HG02981 (cell line): ENCODE data around the gene TBX1.
"Not testable (repeated sequence)": the region's sequence is repeated elsewhere in the genome, so short reads cannot be mapped to it uniquely, and the experiment has no call there.

Experiments used
- ATAC-seq: cut with Tn5 transposase; IDR thresholded peaks from one replicate; pipeline ENCODE4 v1.9.1; 2021; ENCODE audit warnings: mild to moderate bottlenecking, moderate library complexity; ENCODE audit not compliant: unreplicated experiment

Gene TBX1

DNA sequence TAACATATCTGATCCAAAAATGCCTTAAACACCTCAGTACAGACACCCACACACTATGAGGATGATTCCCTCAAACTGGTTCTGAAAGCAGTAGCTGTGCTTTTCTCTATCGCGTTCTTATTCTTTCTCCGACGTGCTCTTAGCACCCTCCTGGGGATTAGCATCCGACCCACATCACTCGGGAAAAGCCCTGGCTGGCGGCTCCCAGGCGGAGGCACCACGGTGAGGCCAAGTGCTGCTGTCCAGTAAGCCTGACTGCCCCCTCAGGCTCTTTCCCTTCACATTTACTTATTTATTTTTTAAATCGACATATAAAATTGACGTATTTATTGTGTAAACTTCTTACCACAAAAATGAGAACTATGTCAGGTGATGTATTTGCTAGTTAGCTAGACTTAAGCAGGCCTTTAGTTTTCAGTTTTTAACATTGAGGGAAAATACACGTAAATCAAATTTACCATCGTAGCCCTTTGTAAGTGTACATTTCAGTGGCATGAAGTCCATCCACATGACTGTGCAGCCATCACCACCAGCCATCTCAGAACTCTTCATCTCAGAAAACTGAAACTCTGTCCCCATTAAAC is 19.2 kb downstream of the TBX1 start:
- no peak for ATAC-seq

DNA sequence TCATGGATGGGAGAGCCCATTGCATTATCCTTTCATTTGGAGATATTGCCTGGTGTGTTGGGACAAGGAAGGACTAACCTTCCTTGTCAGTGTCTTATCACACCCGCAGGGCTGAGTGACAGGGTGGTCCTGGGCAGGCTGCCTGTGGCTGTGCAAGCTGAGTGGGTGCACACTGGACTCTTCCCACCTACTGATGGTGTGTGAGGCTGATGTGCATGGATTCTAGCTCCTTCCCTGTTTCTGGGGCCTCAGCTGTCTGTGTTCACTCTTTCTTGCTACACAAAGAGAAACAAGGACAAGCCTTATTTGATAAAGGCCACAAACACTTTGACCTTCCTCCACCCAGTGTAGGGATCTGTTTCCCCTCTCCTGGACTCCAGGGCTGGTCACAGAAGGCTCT is 22.0 kb downstream of the TBX1 start:
- ATAC-seq, result no peak

DNA sequence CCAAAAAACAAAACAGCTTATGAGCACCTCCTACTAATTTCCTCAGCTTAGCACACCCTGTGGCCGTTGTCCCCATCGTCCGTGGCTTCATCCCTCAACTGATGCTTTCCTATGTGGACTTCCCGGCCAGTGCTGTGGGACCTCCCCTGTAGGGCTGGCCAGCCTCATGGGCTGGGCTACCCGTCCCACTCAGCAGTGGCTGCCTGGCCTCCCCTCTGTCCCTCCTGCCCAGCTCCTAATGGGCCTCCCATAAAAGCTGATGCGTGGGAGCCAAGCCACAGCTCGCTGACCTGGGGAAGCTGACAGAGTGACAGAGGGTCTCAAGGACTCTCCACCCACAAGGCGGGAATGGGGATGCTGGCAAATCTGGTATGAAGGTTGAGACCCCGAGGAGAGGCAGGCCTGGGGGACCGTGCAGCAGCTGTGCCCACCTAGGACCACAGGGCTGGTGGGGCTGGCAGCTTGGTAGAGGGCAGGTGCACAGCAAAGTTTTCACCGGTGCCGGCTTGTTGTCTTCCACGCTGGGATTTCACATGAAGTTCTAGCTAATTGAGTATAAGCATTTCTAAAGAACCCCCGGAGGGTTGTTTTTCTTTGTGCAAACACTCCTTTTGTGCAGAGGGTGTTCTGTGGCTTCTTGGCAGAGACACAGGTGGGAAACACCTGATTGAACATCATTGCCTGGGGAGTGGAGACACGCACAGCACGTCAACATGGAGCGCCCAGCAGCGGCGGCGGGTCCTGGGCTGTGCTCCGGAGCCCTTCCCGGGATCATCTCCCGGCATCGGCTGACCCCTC is 23.2 kb downstream of the TBX1 start:
- ATAC-seq, result no peak

DNA sequence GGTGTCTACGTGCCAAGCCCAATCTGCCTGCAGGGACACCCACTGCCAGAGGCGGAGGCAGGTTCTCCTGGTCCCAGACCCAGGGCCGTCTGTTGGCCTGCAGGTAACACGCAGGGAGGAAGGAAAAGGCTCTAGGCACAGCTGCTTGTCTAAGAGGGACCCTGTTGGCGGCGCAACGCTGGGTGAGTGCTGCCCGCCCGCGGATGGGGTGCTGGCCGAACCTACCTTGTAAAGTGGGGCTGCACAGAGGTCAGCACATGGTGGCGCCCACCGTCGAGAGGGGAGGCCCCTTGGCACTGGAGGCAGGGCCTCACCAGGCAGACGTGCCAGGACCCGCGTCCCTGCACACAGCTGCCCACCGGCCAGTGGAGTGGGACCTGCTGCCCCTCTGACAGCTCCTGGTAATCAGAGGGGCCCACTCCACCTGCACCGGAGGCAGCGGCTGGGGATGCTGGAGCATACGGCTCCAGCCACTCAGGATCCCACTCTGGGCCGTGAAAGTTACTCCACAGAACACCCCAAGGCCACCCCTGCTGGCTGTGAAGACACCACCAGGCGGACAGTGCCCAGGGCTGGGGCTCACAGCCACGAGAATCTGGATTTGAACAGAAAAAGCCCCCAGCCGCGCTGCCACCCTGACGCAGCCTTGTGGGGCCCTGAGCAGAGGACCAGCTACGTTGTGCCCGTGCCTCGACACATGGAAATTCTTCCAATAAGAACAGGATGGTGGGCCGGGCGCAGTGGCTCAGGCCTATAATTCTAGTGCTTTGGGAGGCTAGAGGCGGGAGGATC is 24.0 kb downstream of the TBX1 start:
- no peak for ATAC-seq

DNA sequence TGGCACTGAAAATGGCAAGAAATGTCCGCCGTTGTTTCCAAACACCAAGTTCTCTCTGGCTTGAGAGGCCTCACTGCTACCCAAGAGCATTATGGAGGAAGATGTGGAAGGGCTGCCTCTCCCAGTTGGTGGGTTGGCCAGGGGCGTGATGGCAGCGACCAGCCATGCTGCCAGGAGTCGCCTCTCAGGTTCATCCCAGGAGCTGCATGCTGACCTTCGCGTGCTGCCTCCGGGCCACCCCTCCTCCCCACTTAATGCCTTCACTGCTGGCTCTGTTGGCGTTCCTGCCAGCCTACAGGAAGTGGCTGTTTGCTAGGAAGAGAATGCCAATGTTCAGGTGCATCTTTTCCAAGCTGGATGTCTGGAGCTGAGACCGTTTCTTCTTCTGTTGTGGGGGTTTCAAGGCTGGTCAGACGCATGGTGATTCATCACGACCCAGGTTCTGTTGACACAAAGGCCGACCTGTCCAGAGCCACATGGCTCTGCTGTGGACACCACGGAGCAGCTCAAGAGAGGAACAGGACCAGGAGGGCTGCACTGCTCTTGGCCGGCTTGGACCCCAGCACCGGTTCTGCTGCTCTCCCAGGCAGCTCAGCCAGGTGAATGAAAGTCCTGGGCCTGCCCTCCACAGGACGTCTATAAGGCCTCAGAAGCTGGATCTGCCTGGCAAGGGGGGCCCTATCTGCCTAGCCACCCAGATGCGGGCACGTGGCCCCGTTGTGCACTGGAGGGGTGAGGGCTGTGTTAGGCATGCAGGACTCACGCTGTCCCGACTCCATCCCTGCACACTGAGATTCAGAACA is 25.1 kb downstream of the TBX1 start:
- ATAC-seq, result no peak

DNA sequence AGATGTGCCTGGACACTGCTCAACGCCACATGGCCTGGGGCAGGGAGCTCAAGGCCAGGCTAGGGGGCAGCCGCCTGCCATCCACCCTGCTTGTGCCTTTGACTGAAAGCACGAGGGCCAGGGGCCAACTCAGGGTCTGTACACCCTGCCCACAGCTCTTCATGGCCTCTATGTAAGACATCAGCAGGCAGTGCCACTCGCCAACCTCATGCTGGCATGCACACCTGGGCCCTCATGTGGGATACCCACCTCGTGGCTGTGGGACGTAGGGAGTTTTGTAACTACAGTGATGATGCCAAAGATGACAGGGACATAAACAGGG is 25.6 kb downstream of the TBX1 start:
- ATAC-seq, result no peak

DNA sequence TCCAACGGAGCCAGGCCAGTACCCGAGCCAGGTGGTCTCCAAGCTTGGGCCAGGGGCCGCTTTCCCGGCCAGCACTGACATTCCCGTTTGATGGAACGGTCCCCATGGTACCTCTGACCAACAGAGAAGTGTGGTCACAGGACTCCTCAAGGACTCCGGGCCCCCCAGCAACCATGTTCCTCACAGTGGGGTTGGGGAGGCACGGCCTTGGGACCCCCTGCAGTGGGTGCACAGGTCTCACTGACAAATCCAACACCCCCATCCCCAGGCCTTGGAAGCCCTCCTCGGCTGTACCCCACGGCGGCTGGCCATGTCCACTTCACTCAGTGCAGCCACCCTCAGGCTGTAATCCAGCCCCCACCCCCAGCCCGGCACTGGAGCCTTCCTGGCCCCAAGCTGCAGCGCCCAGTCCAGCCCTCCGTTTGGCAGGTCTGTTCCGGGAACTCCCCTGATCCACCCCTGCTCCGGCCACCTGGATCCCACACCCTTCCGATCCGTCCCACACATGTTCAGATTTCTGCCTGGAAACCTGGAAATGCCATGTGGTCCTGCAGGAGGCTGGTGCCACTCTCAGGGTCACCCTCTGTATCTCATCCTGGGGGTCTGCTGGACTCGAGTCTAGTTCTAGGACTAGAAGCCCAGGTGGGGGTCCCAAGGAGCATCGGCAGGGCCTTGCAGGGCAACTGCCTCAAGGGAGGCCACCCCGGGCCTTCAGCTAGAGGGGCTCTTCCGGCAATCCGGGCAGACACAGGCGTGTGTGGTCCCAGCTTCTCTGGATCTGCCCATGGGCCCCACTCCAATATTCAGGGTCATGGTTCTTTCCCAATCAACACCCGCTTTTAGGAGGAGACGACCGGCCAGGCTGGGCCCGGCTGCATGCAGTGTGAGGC is 26.6 kb downstream of the TBX1 start:
- no peak for ATAC-seq

DNA sequence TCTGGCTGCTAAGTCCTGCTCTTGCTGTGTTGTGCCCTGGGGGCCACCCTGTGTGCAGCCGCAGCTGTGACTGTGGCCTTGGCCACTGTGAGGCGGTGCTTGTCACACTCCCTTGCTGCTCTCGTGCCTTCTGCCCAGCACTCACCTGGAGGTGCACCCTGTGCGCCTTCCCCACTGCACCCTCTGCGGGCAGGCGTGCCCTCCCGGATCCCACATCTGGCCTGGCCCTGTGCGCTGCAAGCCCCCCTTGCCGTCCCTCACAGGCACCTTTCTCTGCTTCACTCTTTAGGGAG is 27.2 kb downstream of the TBX1 start:
- ATAC-seq, result no peak

DNA sequence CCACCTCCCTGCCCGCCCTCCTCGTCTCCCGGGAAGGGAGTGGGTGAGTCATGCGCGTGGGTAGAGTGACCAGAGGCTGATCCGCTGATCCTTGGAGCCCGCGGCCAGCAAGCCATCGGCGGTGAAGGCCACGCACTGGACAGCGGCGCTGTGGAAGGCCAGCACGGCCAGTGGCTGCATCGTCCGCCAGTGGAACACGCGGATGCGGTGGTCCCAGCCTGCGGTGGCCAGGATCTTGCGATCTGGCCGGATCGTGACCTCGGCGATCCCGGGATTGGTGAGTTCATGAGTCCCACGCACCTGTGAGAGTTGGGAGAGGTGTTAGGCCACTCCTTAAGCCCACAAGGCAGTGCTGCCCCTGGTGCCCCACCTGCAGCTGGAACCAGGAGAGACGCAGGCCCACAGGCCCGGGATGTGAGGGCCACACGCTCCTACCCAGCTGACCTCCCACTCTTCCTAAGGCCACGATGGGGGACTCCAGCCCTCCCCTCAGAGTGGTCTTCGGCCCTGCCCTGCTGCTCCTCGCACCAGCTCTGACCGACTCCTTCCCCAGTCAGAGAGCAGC is 28.2 kb downstream of the TBX1 start:
- ATAC-seq, result no peak

DNA sequence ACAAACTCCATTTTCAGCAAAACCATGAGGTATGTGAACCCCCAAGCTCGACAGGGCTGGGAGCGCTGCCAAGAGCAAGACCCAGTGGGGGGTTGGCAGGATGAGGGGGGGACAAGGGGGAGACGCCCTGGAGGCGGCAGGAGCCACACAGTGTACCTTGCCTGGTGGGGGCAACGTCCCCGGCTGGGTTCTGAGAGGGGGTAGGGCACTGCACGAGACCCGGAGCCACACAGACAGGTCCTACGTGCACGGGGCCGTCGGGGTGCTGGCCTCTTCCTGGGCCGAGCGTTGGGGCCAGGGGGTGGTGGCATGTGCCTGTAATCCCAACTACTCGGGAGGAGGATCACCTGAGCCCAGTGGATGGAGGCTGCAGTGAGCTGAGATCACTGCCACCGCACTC is 28.8 kb downstream of the TBX1 start:
- ATAC-seq, result no peak

DNA sequence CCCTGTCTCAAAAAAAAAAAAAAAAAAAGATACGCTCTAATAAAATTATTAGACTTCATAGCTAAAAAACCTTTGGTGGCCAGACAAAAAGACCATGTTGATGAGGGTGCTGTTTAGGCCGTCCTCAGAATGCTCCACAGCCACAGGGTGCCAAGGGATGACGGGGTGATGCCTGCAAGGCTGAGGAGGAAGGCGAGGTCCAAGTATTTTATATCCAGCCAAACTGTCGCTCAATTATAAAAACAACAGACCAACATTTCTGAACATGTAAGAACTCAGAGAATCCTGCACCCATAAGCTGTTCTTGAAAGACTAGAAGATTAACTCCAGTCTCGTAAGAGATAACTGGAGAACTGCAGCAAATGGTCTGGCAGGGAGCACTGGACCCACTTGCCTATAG is 29.2 kb downstream of the TBX1 start:
- no peak for ATAC-seq

DNA sequence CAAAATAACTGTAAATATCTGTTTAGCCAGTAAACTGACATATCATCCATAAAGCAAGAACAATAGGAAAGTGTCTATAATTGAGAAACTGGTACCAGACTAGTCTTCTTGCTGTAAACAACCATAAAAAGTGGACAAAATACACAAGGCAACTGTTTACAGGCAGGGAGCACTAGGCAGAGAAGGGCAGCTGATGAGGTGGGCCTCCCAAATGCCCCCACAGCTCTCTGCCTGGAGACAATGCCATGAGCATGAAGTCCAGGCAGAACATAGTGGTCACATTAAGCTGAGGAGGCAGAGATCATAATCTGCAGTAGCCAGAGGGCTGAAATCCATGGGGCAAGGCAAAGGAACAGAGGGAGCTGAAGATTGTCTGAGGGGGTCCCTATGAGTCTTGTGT is 30.7 kb downstream of the TBX1 start:
- no peak for ATAC-seq

DNA sequence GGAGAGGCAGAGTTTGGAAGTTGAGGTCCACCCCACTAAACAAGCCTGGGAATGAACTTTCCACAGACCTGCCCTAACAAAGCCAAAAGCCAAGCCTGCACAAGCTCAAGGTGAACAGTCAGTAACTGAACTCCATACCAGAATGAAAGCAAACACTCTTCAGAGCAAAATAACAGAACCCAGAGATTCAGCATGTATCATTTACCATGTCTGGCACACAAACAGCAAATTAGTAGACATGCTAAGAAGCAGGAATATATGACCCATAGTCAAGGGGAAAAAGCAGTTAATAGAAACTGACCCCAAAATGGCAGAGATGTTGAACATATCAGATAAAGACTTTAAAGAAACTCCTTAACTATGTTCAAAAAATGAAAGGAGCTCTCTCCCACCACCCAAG is 31.3 kb downstream of the TBX1 start:
- no peak for ATAC-seq

DNA sequence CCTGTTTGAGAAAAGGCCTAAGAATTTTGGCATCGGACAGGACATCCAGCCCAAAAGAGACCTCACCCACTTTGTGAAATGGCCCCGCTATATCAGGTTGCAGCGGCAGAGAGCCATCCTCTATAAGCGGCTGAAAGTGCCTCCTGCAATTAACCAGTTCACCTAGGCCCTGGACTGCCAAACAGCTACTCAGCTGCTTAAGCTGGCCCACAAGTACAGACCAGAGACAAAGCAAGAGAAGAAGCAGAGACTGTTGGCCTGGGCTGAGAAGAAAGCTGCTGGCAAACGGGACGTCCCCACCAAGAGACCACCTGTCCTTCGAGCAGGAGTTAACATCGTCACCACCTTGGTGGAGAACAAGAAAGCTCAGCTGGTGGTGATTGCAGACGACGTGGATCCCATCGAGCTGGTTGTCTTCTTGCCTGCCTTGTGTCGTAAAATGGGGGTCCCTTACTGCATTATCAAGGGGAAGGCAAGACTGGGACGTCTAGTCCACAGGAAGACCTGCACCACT is 31.9 kb downstream of the TBX1 start:
- not testable (repeated sequence) for ATAC-seq

DNA sequence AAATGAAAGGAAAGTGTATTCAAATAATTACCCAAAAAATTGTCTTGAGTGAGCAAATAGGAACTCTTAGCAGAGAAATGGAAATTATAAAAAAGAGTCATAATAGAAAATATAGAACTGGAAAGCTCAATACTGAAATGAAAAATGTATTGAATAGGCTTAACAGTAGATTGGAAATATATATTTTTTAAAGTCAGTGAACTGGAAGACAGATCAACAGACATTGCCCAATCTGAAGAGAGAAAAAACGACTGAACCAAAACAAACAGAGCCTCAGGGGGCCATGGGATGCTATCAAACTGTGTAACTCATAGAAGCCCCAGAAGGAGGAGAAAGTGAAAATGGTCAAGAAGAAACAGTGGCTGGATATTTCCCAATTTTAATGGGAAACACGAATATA is 32.6 kb downstream of the TBX1 start:
- ATAC-seq, result no peak

DNA sequence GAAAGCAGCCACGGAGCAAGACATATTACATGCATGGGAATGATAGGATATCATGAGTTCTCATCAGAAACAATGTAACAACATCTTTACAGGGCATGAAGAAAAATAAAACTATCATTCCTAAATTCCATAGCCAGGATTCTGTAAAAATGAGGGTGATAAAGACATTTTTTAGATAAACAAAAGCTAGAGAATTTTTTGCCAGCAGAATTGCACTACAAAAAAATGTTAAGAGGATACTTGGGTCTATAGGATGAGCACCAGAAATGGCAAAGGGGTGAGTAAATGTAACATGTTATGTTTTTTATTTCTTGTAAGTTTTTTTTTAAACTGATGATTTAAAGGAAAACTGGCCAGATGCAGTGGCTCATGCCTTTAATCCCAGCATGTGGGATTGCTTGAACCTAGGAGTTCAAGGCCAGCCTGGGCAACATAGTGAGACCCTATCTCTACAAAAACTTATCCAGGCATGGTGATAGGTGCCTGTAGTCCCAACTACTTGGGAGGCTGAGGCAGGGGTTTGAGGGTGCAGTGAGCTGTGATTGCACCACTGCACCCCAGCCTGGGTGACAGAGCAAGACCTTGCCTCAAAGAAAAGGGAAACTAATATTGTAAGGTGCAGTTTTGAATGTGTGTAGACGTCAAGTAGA is 33.2 kb downstream of the TBX1 start:
- ATAC-seq, result no peak

DNA sequence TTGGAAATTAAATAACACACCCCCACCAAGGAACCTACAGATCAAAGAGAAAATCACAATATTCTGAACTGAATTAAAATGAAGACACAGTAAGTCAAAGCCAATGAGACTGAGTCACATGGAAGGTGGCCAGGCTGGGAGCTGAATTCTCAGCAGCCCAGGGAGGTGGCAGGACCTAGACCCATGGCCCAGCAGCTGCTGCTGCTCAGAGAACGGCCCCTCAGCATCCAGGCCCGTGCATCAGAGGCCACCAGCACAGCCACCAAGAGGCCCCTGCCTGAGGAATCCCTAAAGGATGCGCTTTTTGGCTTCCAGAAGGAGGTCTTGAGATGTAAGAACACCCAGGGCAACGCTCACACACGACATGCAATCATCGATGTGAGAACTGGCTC is 35.0 kb downstream of the TBX1 start:
- no peak for ATAC-seq

DNA sequence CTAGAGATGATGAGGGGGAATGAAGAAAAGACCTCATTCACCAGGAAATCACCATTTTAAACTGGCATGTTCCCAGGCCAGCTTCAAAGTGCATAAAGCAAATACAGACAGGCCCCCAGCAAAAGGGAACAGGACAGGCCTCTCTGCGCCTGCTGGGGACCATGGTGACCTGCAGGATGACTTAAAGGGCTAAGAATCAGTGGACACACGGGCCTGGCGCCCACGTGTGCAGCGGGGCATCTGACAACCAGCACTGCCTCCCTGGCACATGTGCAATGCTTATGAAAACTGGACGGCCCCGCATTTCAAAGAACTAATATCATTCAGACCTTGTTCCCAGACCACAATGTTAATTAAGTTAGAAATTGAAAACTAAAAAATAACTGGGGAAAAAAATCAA is 35.6 kb downstream of the TBX1 start:
- ATAC-seq, result no peak
